ENCODE measurements around the gene CENPA. TPM values are rescaled to one million over a fixed set of nuclear protein-coding genes. Genes with fewer than 3 reads are reported as not detected.
A peak's percentile ranks its signal among the peaks of the same experiment; 100 is the strongest.
"Not testable (repeated sequence)": the region's sequence is repeated elsewhere in the genome, so short reads cannot be mapped to it uniquely, and the experiment has no call there.

CENPA gene
- total RNA-seq, 1 donor from 2014 or later = 55.0 TPM

GRCh38 chr2:26786207-26787028, 562 bp downstream of the CENPA start:
- Mint-ChIP-seq H3K27ac (peak overlapping the region; percentile 48), H3K4me3 (peak overlapping the region; percentile 91), H3K36me3 (peaks cover 39% of the 10 kb centered on the region), H3K9me3 (peaks cover 27% of the 10 kb centered on the region), H3K4me1 (peaks cover 31% of the 10 kb centered on the region), H3K27me3 (ENCODE audit: insufficient read depth, low read depth) (peaks cover 9% of the 10 kb centered on the region)
- H3K27ac ChIP-seq = no peak overlapping the region
- H3K27me3 ChIP-seq = no peaks in the 10 kb centered on the region
- TF ChIP-seq EZH2 (IDR thresholded peaks at IDR 0.05) (no peak), CTCF (IDR thresholded peaks at IDR 0.05) (no peak), EZH2phosphoT487 (IDR thresholded peaks at IDR 0.05) (no peak)
- H2AFZ ChIP-seq (replicated peaks) = peak overlapping the region; percentile 71
- H3F3A ChIP-seq (ENCODE audit: low read depth) = peaks cover 12% of the 10 kb centered on the region
- H3K9me3 ChIP-seq (ENCODE audit: low read depth) = peaks cover 9% of the 10 kb centered on the region
- peaks cover 53% of the 10 kb centered on the region for H3K79me2 ChIP-seq (ENCODE audit: low read depth)
- H3K4me1 ChIP-seq = peaks cover 7% of the 10 kb centered on the region
- peaks cover 14% of the 10 kb centered on the region for H3K36me3 ChIP-seq
- peak overlapping the region; percentile 33 for H3K9ac ChIP-seq
- H4K20me1 ChIP-seq (ENCODE audit: low read depth) = peaks cover 17% of the 10 kb centered on the region
- peak overlapping the region; percentile 85 for H3K4me2 ChIP-seq
- H3K4me3 ChIP-seq = peak overlapping the region; percentile 82
- DNase-seq (ENCODE audit: low spot score) = no peak

- peak overlapping the region; percentile 70 for H3K27ac ChIP-seq
- H3F3A ChIP-seq (ENCODE audit: low read depth) = peaks cover 46% of the 10 kb centered on the region
- Mint-ChIP-seq H3K4me1 (peaks cover 39% of the 10 kb centered on the region), H3K27me3 (ENCODE audit: insufficient read depth, low read depth) (peaks cover 4% of the 10 kb centered on the region), H3K9me3 (peaks cover 26% of the 10 kb centered on the region), H3K27ac (peak overlapping the region; percentile 59), H3K36me3 (peaks cover 72% of the 10 kb centered on the region), H3K4me3 (no peak overlapping the region)
- no peaks in the 10 kb centered on the region for H3K27me3 ChIP-seq
- no peak for TF ChIP-seq CTCF (IDR thresholded peaks at IDR 0.05)
- no peak for TF ChIP-seq EZH2phosphoT487 (IDR thresholded peaks at IDR 0.05)
- no peak for TF ChIP-seq EZH2 (IDR thresholded peaks at IDR 0.05)
- H3K4me3 ChIP-seq = no peak overlapping the region
- H2AFZ ChIP-seq (replicated peaks) = no peak overlapping the region
- H4K20me1 ChIP-seq (ENCODE audit: low read depth) = peaks cover 21% of the 10 kb centered on the region
- no peak overlapping the region for H3K9ac ChIP-seq
- peak overlapping the region; percentile 45 for H3K4me2 ChIP-seq
- H3K9me3 ChIP-seq (ENCODE audit: low read depth) = peaks cover 9% of the 10 kb centered on the region
- H3K79me2 ChIP-seq (ENCODE audit: low read depth) = peaks cover 43% of the 10 kb centered on the region
- H3K4me1 ChIP-seq = peaks cover 33% of the 10 kb centered on the region
- DNase-seq (ENCODE audit: low spot score) = no peak
- H3K36me3 ChIP-seq = peaks cover 15% of the 10 kb centered on the region
These were observed 6.9 kb downstream of the CENPA start for GRCh38 chr2:26792720-26793119.

- Histone ChIP-seq H3K9me3 (ENCODE audit: low read depth) (peaks cover 9% of the 10 kb centered on the region), H3K4me1 (peaks cover 31% of the 10 kb centered on the region), H3K27ac (peak overlapping the region; percentile 70), H3F3A (ENCODE audit: low read depth) (peaks cover 46% of the 10 kb centered on the region), H3K9ac (no peak overlapping the region), H4K20me1 (ENCODE audit: low read depth) (peaks cover 16% of the 10 kb centered on the region), H3K4me2 (no peak overlapping the region), H3K79me2 (ENCODE audit: low read depth) (peaks cover 35% of the 10 kb centered on the region), H3K36me3 (peaks cover 15% of the 10 kb centered on the region), H2AFZ (replicated peaks) (no peak overlapping the region), H3K4me3 (no peak overlapping the region), H3K27me3 (no peaks in the 10 kb centered on the region)
- Mint-ChIP-seq H3K36me3 (peaks cover 68% of the 10 kb centered on the region), H3K4me3 (no peak overlapping the region), H3K4me1 (peaks cover 32% of the 10 kb centered on the region), H3K9me3 (peaks cover 23% of the 10 kb centered on the region), H3K27ac (peak overlapping the region; percentile 35), H3K27me3 (ENCODE audit: insufficient read depth, low read depth) (peaks cover 4% of the 10 kb centered on the region)
- no peak for DNase-seq (ENCODE audit: low spot score)
- no peak for TF ChIP-seq EZH2 (IDR thresholded peaks at IDR 0.05)
- no peak for TF ChIP-seq CTCF (IDR thresholded peaks at IDR 0.05)
- TF ChIP-seq EZH2phosphoT487 (IDR thresholded peaks at IDR 0.05) = no peak
These were observed 7.7 kb downstream of the CENPA start for GRCh38 chr2:26793518-26793917.

GRCh38 chr2:26795135-26795534, 9.3 kb downstream of the CENPA start:
- Histone ChIP-seq H3K36me3 (peaks cover 11% of the 10 kb centered on the region), H3K4me1 (peaks cover 31% of the 10 kb centered on the region), H3K79me2 (ENCODE audit: low read depth) (peaks cover 18% of the 10 kb centered on the region), H4K20me1 (ENCODE audit: low read depth) (peaks cover 13% of the 10 kb centered on the region), H3F3A (ENCODE audit: low read depth) (peaks cover 46% of the 10 kb centered on the region)
- not testable (repeated sequence) for H2AFZ ChIP-seq (replicated peaks); H3K27me3 ChIP-seq; DNase-seq (ENCODE audit: low spot score); H3K9me3 Mint-ChIP-seq; H3K27ac ChIP-seq; H3K4me3 ChIP-seq; H3K4me3 Mint-ChIP-seq; H3K4me2 ChIP-seq; H3K9me3 ChIP-seq (ENCODE audit: low read depth); H3K27ac Mint-ChIP-seq; H3K9ac ChIP-seq; H3K27me3 Mint-ChIP-seq (ENCODE audit: insufficient read depth, low read depth)
- Mint-ChIP-seq H3K4me1 (peaks cover 26% of the 10 kb centered on the region), H3K36me3 (peaks cover 59% of the 10 kb centered on the region)

All from neural progenitor cell (in vitro differentiated cells).